A549 treated with AZD9567 at 1 μM for 4 hours (cell line): Measurements from ENCODE around the gene ADO. TPM values are rescaled to one million over a fixed set of nuclear protein-coding genes. Genes with fewer than 3 reads are reported as not detected.

ENCODE experiments used
- total RNA-seq: library from RNA; stranded (reverse); fragments of 200-300 nt; extraction: Qiagen RNA extraction; gene quantifications from 5 replicates; pipeline ENCODE4 v1.2.3, GENCODE V29; 2022; ENCODE audit not compliant: insufficient read depth

The ADO gene
- 19.5 to 23.9 TPM (median 22.8 TPM) in 5 replicates for total RNA-seq

DNA sequence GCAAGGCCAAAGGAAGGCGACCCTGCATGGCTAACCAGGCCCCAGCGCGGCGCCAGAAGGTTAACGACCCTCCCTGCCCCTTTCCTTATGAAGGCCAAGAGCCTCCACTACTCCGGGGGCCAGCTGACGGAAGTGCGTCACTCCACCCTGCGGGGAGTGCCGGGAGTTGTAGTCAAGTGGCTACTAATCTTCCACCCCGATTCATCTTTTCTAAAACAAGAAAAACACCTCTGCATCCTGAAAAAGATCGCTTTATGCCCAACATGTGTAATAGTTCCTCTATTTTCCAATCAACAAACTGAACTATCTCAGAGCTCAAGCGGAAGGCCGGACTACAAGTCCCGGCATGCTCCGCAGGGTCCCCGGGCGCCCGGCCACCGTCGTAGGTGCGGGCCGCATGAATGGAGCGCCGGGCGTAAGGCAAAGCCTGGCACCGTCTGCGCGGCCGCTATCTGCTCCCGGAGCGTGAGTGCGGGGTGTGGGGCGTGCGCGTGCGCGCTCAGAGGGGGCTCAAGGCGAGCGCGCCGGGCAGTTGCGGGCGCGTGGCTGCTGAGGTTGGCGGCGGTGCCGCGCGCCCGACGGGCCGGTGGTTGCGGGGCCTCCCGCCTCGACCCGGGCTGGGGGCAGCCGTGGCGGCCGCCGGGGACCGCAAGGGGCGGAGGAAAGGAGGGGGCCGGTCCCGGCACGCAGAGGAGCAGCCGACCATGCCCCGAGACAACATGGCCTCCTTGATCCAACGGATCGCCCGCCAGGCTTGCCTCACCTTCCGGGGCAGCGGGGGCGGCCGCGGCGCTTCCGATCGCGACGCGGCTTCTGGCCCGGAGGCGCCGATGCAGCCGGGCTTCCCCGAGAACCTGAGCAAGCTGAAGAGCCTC is at the start of gene ADO:
Gene ADO (plus strand): TSS at position 365 of the 875 bp plus-strand sequence. CDS start 340 bp downstream, at position 705.

DNA sequence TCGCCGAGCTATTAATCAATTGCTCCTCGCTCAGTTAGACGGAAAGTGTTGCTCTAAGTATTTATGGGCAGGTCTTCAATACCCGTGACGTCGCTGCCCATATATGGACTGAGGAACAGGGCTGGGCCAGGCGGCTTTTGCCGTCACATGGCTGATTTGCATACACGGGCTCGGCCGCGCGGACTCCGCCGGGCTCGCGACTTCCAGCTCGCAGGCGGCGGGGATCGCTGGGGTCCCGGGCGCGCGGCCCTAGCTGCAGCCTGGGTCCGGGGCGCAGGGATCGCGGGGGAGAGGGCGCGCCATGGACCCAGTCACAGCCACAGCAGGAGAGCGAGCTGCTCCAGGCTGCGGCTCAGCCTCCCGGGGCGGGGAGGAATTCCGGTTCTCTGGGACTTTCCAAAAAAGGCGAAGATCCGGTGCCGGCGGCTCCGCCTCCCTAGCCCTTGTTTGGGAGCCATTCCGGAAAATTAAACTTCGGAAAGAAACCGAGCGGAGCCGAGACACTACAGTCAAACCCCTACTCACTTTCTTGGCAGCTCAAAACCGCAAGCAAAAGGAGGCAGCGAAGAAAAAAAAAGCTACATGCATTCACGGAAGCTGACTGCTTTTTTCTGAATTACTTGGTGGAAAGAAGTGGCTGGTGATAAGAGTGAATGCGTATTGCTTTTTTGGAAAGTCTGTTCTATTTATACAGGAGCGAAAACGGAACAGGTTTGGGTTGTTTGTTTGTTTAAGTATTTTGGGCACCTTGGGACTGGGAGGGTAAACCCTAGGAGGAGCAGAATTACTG is 12.0 kb downstream of the ADO start, which contains the start of gene EGR2:
Gene EGR2 (minus strand): TSS at position 36 of the 790 bp plus-strand sequence. CDS start 337 bp downstream, outside the sequence.

Other genes starting within 250 kb of the ADO start
- gene EGR2, start 11.6 kb downstream of the ADO start, total RNA-seq: 0.28 to 0.44 TPM (median 0.33 TPM) in 4 of 5 replicates, not detected in the other